K562 (cell line): Measurements from ENCODE around the gene XPO6. TPM values are rescaled to one million over a fixed set of nuclear protein-coding genes. Genes with fewer than 3 reads are reported as not detected.

ENCODE experiments used
- ATAC-seq: fragments of 200-7000 bp; cut with Tn5 transposase; 3 replicates; pipeline ENCODE4 v1.9.1; 2020; ENCODE audit warnings: moderate library complexity
- BruUV-seq: library from RNA; stranded (reverse); fragments of 400-500 nt; replicated peaks from 2 replicates; lab custom pipeline; 2021; lab: Mats Ljungman, UMichigan
- CTCF ChIA-PET: fragments of 300-600 bp; formaldehyde crosslinking; extraction: SDS; loops from one replicate; lab custom pipeline; 2021; ENCODE audit warnings: low intra/inter-chr PET ratio; lab: Yijun Ruan, JAX
- POLR2A ChIA-PET: fragments of 300-600, 350-650 bp; sonication (Branson Sonifier 250); formaldehyde crosslinking; extraction: SDS; loops from one replicate; lab custom pipeline; 2021; ENCODE audit warnings: antibody characterized with exemption, inconsistent platforms; lab: Yijun Ruan, JAX
- DNase-seq, 4 experiments: peaks; one replicate each; pipeline versions ENCODE4 v3.0.0 to v3.0.0-alpha.2; 2011 to 2018; ENCODE audit warnings: low spot score in 3 of 4, mixed read lengths in 3 of 4; ENCODE audit errors: extremely low read depth in 1 of 4
- FAIRE-seq: peaks from 2 replicates; lab custom pipeline; 2011; peaks lifted over from hg19 to GRCh38; lab: Jason Lieb, UNC
- H2AFZ ChIP-seq: 2 replicates; pipeline ENCODE4 v1.6.0; 2011; ENCODE audit warnings: low read depth, low read length, control low read depth, inconsistent platforms
- H3K27ac ChIP-seq: fragments of 200-600 bp; 3 replicates; pipeline ENCODE4 v1.8.0; 2011; ENCODE audit warnings: low read depth, mild to moderate bottlenecking, control low read depth, inconsistent platforms, low read length, moderate library complexity, mixed read lengths; ENCODE audit errors: extremely low read depth
- H3K27me3 ChIP-seq, 2 experiments: fragments of 300-600 bp in 1 of 2; 2 replicates in 1 of 2; 3 replicates in 1 of 2; pipeline versions ENCODE4 v1.6.0 to v1.8.0; 2011; ENCODE audit warnings: inconsistent platforms in 2 of 2, low read length in 2 of 2, mild to moderate bottlenecking in 1 of 2, mixed read lengths in 1 of 2, moderate library complexity in 1 of 2; ENCODE audit not compliant: control insufficient read depth in 2 of 2, insufficient read depth in 2 of 2
- H3K36me3 ChIP-seq: fragments of 300-600 bp; 3 replicates; pipeline ENCODE4 v1.8.0; 2011; ENCODE audit warnings: mild to moderate bottlenecking, low read length, inconsistent platforms; ENCODE audit not compliant: control insufficient read depth, insufficient read depth
- H3K4me1 ChIP-seq, 2 experiments: fragments of 200-600 bp in 1 of 2; replicated peaks in 1 of 2; 2 replicates in 1 of 2; 3 replicates in 1 of 2; pipeline versions ENCODE4 v1.5.1 to v1.8.0; 2011; ENCODE audit warnings: inconsistent platforms in 2 of 2, low read length in 2 of 2, mild to moderate bottlenecking in 1 of 2, mixed read lengths in 1 of 2, moderate library complexity in 1 of 2; ENCODE audit not compliant: control insufficient read depth in 2 of 2, insufficient read depth in 2 of 2
- H3K4me2 ChIP-seq: 2 replicates; pipeline ENCODE4 v1.6.1; 2011; ENCODE audit warnings: low read length, control low read depth, inconsistent platforms, mixed read lengths; ENCODE audit not compliant: insufficient read depth
- H3K4me3 ChIP-seq: fragments of 200-600 bp; sonication (generic), shearing (Covaris generic); 2 replicates; pipeline ENCODE4 v1.5.1; 2016; ENCODE audit warnings: control low read depth, inconsistent platforms
- H3K79me2 ChIP-seq: fragments of 200-600 bp; 3 replicates; pipeline ENCODE4 v1.8.0; 2011; ENCODE audit warnings: low read length, inconsistent platforms; ENCODE audit not compliant: control insufficient read depth, insufficient read depth
- H3K9ac ChIP-seq, 2 experiments: 2 replicates each; pipeline versions ENCODE4 v1.6.0 to v1.6.1; 2011; ENCODE audit warnings: low read depth in 2 of 2, low read length in 2 of 2, control low read depth in 1 of 2, inconsistent platforms in 1 of 2, mild to moderate bottlenecking in 1 of 2, mixed read lengths in 1 of 2; ENCODE audit not compliant: insufficient read depth in 1 of 2
- H3K9me1 ChIP-seq: one replicate; pipeline ENCODE4 v1.6.0; 2011; ENCODE audit warnings: inconsistent platforms, mild to moderate bottlenecking, low read length, moderate library complexity; ENCODE audit not compliant: control insufficient read depth, insufficient read depth
- H3K9me3 ChIP-seq: replicated peaks from 2 replicates; pipeline ENCODE4 v1.5.1; 2011; ENCODE audit warnings: low read depth, low read length, inconsistent platforms; ENCODE audit not compliant: control insufficient read depth, insufficient read depth
- H4K20me1 ChIP-seq: replicated peaks from 2 replicates; pipeline ENCODE4 v1.6.1; 2011; ENCODE audit warnings: low read length, inconsistent platforms, mixed read lengths; ENCODE audit not compliant: control insufficient read depth, insufficient read depth
- CBX1 ChIP-seq: sonication (generic); IDR thresholded peaks from 2 replicates; pipeline ENCODE4 v1.6.1; 2016; ENCODE audit warnings: antibody characterized with exemption, low read depth, mild to moderate bottlenecking
- CBX3 ChIP-seq, 2 experiments: IDR thresholded peaks; 1 replicate in 1 of 2; 2 replicates in 1 of 2; pipeline ENCODE4 v1.6.1; 2012; ENCODE audit warnings: inconsistent platforms in 2 of 2, low read length in 2 of 2, borderline replicate concordance in 1 of 2, control low read depth in 1 of 2
- CBX5 ChIP-seq: IDR thresholded peaks from 2 replicates; pipeline ENCODE4 v1.6.1; 2014; ENCODE audit warnings: low read depth, borderline replicate concordance
- CHD2 ChIP-seq: IDR thresholded peaks from 2 replicates; pipeline ENCODE4 v1.6.1; 2011; ENCODE audit warnings: low read depth, low read length
- ELF1 ChIP-seq: fragments of 200-800 bp; sonication (Bioruptor generic); IDR thresholded peaks from 2 replicates; pipeline ENCODE4 v1.6.1; 2016; ENCODE audit warnings: missing genetic modification characterization, missing compliant biosample characterization
- PRPF4 ChIP-seq: fragments of 200-400 bp; formaldehyde crosslinking; IDR thresholded peaks from one replicate; pipeline ENCODE4 v1.6.1; 2017; ENCODE audit warnings: low read length, low read depth, mild to moderate bottlenecking; ENCODE audit not compliant: insufficient read depth, poor library complexity, severe bottlenecking
- RAD51 ChIP-seq: fragments of 450-650 bp; IDR thresholded peaks from 2 replicates; pipeline ENCODE4 v1.7.1; 2016; ENCODE audit warnings: low read depth, mild to moderate bottlenecking, borderline replicate concordance
- SPI1 ChIP-seq: IDR thresholded peaks from 2 replicates; pipeline ENCODE4 v1.6.1; 2011; ENCODE audit warnings: low read depth, low read length, control low read depth, borderline replicate concordance
- TOE1 ChIP-seq, 2 experiments: fragments of 450-650 bp in 1 of 2; sonication (generic) in 1 of 2; formaldehyde crosslinking in 1 of 2; IDR thresholded peaks; 2 replicates each; pipeline versions ENCODE4 v1.7.1 to v1.8.0; 2016 to 2022; ENCODE audit warnings: borderline replicate concordance in 2 of 2, mild to moderate bottlenecking in 2 of 2, antibody characterized with exemption in 1 of 2, inconsistent platforms in 1 of 2, low read depth in 1 of 2, missing genetic modification reagents in 1 of 2, moderate library complexity in 1 of 2
- YY1 ChIP-seq, 3 experiments: IDR thresholded peaks; 2 replicates each; pipeline ENCODE4 v1.6.1; 2011; ENCODE audit warnings: low read length in 2 of 3, mild to moderate bottlenecking in 2 of 3, moderate library complexity in 2 of 3, borderline replicate concordance in 1 of 3, control low read depth in 1 of 3, low read depth in 1 of 3; ENCODE audit not compliant: insufficient read depth in 3 of 3, insufficient replicate concordance in 2 of 3, control insufficient read depth in 1 of 3, insufficient read length in 1 of 3; ENCODE audit errors: extremely low read depth in 1 of 3
- ZNF583 ChIP-seq: fragments of 250-450 bp; sonication (Bioruptor Pico); IDR thresholded peaks from 2 replicates; pipeline ENCODE4 v1.4.0; 2020
- WGBS: fragments of 100-300 bp; shearing (Covaris generic); methylation state at CpG from one replicate; pipeline ENCODE4 v1.1.6; 2016; ENCODE audit warnings: low coverage, mixed read lengths; ENCODE audit not compliant: insufficient coverage; ENCODE audit errors: missing lambda C conversion rate; 5-methylcytosine and 5-hydroxymethylcytosine counted together
- in situ Hi-C: fragments of 300-500 bp; cut with MboI; formaldehyde crosslinking; loops from 4 replicates; pipeline ENCODE4 v1.15.0; 2018; ENCODE audit warnings: inconsistent platforms, mixed read lengths
- intact Hi-C: fragments of 100-400 bp; cut with micrococcal nuclease; formaldehyde crosslinking; loops from 2 replicates; pipeline ENCODE4 v1.14.2; 2022
- polyA plus RNA-seq, 8 experiments: library from polyadenylated mRNA; depleted of rRNA in 4 of 8; stranded (reverse) in 5 of 8; unstranded in 3 of 8; fragments of >200 nt; fragmentation: Nextera tagmentation in 2 of 8; fragmentation: Illumina TruSeq in 1 of 8; extraction: Ambion mirVana in 2 of 8; extraction: Trizol in 1 of 8; gene quantifications; 2 replicates each; pipeline versions ENCODE4 v1.2.1 to v1.2.3, GENCODE V29; 2011 to 2014; ENCODE audit warnings: inconsistent platforms in 1 of 8, missing spikeins in 1 of 8
- total RNA-seq, 7 experiments: library from RNA; depleted of rRNA in 6 of 7; stranded (reverse); fragments of >200 nt in 6 of 7; fragmentation: Illumina TruSeq in 2 of 7; extraction: Trizol in 2 of 7; gene quantifications; 2 replicates each; pipeline versions ENCODE4 v1.2.1 to v1.2.3, GENCODE V29; 2011 to 2021; ENCODE audit warnings: low replicate concordance in 1 of 7
- TF ChIP-seq, protein P1 (sequence below): fragments of 450-650 bp; formaldehyde crosslinking; IDR thresholded peaks from 2 replicates; pipeline ENCODE4 v1.4.0; 2020; ENCODE audit warnings: mild to moderate bottlenecking, mixed read lengths
- TF ChIP-seq, protein P2 (sequence below): sonication (generic); formaldehyde crosslinking; IDR thresholded peaks from 2 replicates; pipeline ENCODE4 v1.9.0; 2022; ENCODE audit warnings: mild to moderate bottlenecking, missing genetic modification reagents
- TF ChIP-seq, protein P3 (sequence below): fragments of 450-650 bp; IDR thresholded peaks from 2 replicates; pipeline ENCODE4 v1.6.1; 2018; ENCODE audit warnings: mild to moderate bottlenecking, low read depth; ENCODE audit not compliant: partially characterized antibody
- TF ChIP-seq, protein P4 (sequence below): sonication (generic); formaldehyde crosslinking; IDR thresholded peaks from 2 replicates; pipeline ENCODE4 v1.5.0; 2020; ENCODE audit warnings: missing genetic modification reagents

The XPO6 gene
- total and polyA plus RNA-seq, 9 of the 15 experiments (the other 6 are each of a cell fraction or from before 2014, with no cell fraction given): 11.2 to 196 (median 119) TPM

DNA sequence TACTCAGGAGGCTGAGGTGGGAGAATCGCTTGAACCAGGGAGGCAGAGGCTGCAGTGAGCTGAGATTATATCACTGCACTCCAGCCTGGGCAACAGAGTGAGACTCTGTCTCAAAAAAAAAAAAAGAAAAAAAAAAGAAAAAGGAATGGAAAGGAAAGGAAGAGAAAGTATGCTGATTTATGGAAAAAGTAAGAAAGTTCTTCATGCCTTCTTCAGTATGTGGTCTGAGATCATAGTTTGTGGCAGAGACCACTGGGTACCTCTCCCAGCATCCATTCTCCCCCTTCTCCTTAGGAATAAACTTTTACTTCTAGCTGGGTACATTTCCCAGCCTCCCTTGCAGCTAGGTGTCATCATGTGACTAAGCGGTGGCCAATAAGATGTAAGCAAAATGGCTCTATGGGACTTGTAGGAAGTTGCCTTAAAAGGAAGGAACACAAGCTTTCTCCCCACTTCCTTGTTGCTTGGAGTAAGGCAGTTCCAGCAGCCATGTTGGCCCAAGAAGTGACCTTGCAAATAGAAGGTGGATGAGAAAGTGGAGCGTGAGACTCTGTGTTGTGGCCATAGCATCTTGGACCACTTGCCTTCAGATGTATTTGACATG is 26.1 kb upstream of the XPO6 start:
- POLR2A ChIA-PET: interaction anchor here (0.6 kb wide), 1 partner anchor 16 kb away, joined by 3 read pairs; no protein-coding TSS in a partner anchor
- no peaks in the 10 kb centered on the region for H3K9me1 ChIP-seq
- peaks cover 4% of the 10 kb centered on the region for H3K9me3 ChIP-seq
- H3K4me1 ChIP-seq: no peaks in the 10 kb centered on the region
- ATAC-seq (peak; percentile 61; the same call in 2 of the 3 replicates), DNase-seq (peak; percentile 18 to 52 (median 42)), FAIRE-seq (no peak)
- H4K20me1 ChIP-seq: no peaks in the 10 kb centered on the region
- peak overlapping the region; percentile 59; the same call in 1 of the 2 replicates for H2AFZ ChIP-seq
- H3K36me3 ChIP-seq: no peaks in the 10 kb centered on the region
- H3K4me2 ChIP-seq: no peak overlapping the region
- no peaks in the 10 kb centered on the region for H3K79me2 ChIP-seq
- no TSS peak for BruUV-seq
- in situ Hi-C loops (no loop called here), intact Hi-C loops (no loop called here)
- peaks cover 14 to 28% of the 10 kb centered on the region in 2 experiments for H3K27me3 ChIP-seq
- no peak overlapping the region for H3K27ac ChIP-seq
- CTCF ChIA-PET: no interaction called here
- H3K4me3 ChIP-seq: no peak overlapping the region
- 9% methylated on average over 3 of the region's 3 CpGs for whole genome bisulfite sequencing
- no peak overlapping the region for H3K9ac ChIP-seq
- TF ChIP-seq, protein P1, sequence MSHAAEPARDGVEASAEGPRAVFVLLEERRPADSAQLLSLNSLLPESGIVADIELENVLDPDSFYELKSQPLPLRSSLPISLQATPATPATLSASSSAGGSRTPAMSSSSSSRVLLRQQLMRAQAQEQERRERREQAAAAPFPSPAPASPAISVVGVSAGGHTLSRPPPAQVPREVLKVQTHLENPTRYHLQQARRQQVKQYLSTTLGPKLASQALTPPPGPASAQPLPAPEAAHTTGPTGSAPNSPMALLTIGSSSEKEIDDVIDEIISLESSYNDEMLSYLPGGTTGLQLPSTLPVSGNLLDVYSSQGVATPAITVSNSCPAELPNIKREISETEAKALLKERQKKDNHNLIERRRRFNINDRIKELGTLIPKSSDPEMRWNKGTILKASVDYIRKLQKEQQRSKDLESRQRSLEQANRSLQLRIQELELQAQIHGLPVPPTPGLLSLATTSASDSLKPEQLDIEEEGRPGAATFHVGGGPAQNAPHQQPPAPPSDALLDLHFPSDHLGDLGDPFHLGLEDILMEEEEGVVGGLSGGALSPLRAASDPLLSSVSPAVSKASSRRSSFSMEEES: peak; percentile 62
- TF ChIP-seq PRPF4 (no peak), RAD51 (peak; percentile 70), CBX5 (0 out of 2 replicates have a peak, but pooled peaks have one; percentile 33), ZNF583 (CRISPR knock-in tag) (no peak), CBX3 (IDR thresholded peaks at IDR 0.05; ENCODE audit: borderline replicate concordance in 1 of 2, low read length in 2 of 2) (peak in 1 of 2 experiments; percentile 80; a peak in 1 of 3 replicates), SPI1 (peak; percentile 41; the same call in 1 of the 2 replicates), TOE1 (IDR thresholded peaks at IDR 0.05; ENCODE audit: borderline replicate concordance) (peak; percentile 40; the same call in 1 of the 2 replicates), TOE1 (CRISPR knock-in tag; IDR thresholded peaks at IDR 0.05; ENCODE audit: borderline replicate concordance, low read depth) (no peak), ELF1 (tag) (peak; percentile 66; the same call in 1 of the 2 replicates), YY1 (IDR thresholded peaks at IDR 0.05; ENCODE audit: borderline replicate concordance in 1 of 3, control insufficient read depth in 1 of 3, extremely low read depth in 1 of 3, insufficient read depth in 3 of 3, insufficient read length in 1 of 3, insufficient replicate concordance in 2 of 3, low read depth in 1 of 3, low read length in 2 of 3) (peak in 1 of 3 experiments; percentile 58), CBX1 (0 out of 2 replicates have a peak, but pooled peaks have one; percentile 14), CHD2 (no peak)
- TF ChIP-seq, protein P2, sequence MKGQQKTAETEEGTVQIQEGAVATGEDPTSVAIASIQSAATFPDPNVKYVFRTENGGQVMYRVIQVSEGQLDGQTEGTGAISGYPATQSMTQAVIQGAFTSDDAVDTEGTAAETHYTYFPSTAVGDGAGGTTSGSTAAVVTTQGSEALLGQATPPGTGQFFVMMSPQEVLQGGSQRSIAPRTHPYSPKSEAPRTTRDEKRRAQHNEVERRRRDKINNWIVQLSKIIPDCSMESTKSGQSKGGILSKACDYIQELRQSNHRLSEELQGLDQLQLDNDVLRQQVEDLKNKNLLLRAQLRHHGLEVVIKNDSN (CRISPR knock-in tag): peak; percentile 81
- TF ChIP-seq, protein P3, sequence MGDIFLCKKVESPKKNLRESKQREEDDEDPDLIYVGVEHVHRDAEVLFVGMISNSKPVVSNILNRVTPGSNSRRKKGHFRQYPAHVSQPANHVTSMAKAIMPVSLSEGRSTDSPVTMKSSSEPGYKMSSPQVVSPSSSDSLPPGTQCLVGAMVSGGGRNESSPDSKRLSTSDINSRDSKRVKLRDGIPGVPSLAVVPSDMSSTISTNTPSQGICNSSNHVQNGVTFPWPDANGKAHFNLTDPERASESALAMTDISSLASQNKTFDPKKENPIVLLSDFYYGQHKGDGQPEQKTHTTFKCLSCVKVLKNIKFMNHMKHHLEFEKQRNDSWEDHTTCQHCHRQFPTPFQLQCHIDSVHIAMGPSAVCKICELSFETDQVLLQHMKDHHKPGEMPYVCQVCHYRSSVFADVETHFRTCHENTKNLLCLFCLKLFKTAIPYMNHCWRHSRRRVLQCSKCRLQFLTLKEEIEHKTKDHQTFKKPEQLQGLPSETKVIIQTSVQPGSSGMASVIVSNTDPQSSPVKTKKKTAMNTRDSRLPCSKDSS: peak; percentile 17
- TF ChIP-seq, protein P4, sequence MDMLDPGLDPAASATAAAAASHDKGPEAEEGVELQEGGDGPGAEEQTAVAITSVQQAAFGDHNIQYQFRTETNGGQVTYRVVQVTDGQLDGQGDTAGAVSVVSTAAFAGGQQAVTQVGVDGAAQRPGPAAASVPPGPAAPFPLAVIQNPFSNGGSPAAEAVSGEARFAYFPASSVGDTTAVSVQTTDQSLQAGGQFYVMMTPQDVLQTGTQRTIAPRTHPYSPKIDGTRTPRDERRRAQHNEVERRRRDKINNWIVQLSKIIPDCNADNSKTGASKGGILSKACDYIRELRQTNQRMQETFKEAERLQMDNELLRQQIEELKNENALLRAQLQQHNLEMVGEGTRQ: peak; percentile 84
